GM10266 (cell line): ENCODE measurements around the gene NEURL3.

Experiments
- DNase-seq: peaks from one replicate; pipeline ENCODE4 v3.0.0; 2012; ENCODE audit errors: extremely low spot score
- TF ChIP-seq, protein P1 (sequence below): IDR thresholded peaks from 2 replicates; pipeline ENCODE4 v1.5.1; 2012; ENCODE audit warnings: mild to moderate bottlenecking, low read depth; ENCODE audit not compliant: control insufficient read depth, insufficient read depth; ENCODE audit errors: missing control alignments

The NEURL3 gene

DNA sequence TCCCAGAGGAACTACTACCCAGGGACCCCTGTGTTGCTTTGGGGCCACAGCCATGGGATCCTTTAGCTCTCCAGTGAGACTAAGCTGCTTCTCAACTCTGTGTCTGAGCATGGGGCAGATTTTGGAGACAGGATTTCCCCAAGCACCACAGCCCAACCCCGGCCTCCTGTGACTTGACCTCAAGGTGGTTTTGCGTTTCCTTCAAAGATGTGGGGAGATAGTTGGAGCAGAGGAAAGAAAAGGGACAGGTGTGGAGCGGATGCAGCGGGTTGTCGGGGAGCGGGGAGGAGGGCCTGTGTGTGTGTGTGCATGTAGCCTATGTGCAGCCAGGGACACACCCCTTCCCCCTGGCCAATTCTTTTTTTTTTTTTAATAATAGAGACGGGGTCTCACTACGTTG, 41.6 kb upstream of the NEURL3 start:
- no peak for DNase-seq
- TF ChIP-seq, protein P1, sequence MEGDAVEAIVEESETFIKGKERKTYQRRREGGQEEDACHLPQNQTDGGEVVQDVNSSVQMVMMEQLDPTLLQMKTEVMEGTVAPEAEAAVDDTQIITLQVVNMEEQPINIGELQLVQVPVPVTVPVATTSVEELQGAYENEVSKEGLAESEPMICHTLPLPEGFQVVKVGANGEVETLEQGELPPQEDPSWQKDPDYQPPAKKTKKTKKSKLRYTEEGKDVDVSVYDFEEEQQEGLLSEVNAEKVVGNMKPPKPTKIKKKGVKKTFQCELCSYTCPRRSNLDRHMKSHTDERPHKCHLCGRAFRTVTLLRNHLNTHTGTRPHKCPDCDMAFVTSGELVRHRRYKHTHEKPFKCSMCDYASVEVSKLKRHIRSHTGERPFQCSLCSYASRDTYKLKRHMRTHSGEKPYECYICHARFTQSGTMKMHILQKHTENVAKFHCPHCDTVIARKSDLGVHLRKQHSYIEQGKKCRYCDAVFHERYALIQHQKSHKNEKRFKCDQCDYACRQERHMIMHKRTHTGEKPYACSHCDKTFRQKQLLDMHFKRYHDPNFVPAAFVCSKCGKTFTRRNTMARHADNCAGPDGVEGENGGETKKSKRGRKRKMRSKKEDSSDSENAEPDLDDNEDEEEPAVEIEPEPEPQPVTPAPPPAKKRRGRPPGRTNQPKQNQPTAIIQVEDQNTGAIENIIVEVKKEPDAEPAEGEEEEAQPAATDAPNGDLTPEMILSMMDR: no peak

DNA sequence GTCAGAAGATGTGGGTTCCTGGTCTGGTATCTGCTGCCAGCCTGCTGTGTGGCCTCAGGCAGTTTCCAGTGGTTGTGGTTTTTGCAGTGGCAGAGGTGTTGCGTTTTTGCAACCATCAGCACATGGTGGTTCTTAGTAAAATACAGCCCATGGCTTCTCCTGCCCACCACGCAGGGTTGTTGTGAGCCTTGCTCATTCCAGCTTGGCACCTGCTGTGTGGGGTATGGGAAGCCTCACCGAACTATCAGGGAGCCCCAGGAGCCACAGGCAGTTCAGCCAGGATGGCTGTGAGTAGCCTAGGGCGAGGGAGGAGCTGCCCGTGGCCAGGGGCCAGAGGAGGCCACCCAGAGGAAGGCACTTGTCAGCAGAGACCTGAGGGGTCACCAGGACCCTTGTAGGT, 41.2 kb upstream of the NEURL3 start:
- TF ChIP-seq, protein P1: no peak

DNA sequence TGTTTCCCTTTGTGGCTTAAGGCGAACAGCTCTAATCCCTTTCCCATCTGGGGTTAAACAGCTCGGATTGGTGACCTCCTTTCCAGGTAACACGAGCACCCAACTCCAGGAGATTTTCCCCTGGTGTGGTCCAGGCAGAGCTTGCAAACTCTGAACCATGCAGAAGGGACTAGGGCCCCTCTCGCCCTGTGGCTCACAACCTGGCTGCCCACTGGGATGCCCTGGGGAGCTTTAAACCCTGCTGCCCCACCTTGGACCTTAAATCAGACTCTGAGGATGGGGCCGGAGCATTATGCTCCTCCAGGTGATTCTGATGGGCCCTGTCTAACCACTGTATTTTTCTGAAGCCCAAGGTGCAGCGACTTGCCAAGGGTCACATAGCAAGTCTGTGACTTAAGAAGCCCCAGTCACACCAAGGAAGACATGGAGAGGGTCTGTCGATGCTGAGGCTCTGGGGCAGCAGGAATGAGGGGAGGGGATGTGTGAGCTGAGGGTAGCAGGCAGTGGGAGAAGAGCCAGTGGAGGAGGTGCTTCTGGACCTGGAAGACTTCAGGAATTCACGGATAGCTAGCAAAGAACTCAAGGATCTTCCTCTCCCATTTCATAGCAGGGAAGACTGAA, 37.3 kb upstream of the NEURL3 start:
- TF ChIP-seq, protein P1: no peak
- DNase-seq: no peak

More for the DNA sequence above, 41.2 kb upstream of the NEURL3 start:
- DNase-seq: no peak

DNA sequence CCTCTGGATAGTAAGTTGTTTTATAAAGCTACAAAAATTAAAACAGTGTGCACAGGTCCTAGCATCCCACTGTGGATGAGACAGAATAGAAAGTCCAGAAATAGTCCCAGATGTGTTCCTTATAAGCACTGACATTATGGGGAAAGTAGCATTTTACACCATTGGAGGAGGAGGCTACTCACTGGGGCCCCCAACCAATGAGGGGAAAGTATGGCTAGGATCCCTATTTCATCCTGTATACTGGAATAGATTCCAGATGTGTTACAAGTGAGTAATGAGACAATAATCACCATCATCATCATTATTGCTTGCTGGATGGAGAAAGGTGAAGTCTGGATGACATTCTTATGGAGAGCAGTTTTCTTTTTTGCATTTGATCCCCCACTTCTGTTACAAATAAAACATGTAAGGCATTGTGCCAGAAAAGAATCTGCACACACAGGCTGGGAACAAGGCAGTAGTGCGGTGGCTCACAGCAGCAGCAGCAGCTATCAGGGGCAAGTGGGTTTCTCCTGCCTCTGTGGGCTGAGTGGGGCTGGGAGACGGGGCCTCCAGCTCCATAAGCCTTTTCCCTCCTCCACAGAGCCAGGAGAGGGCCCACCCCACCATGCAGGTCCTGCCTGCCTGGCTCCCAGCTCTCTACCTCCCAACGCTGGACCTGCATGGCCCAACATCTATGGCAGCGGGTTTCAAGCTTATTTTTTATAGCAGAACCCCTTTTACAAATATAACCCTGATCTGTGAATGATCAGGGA, 36.4 kb upstream of the NEURL3 start:
- DNase-seq: no peak
- TF ChIP-seq, protein P1: no peak

DNA sequence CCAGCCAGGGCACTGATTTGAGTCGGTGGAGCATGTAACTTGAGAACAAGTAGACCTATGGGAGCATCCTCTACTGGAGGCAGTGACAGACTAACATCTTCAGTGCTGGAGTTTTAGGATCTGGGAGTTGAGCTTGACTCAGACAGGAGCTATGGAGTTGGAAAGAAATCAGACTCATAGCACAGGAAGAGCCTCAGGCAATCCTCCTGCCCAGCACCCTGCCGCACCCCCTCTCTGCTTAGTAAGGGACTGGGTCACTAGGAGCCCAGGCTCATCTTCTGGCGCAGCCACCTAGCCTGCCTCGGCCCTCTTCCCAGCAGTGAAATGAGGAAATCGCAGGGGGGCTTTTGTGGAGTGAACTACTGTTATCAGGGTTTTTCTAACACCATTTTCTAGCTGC, 35.0 kb upstream of the NEURL3 start:
- TF ChIP-seq, protein P1: no peak
- DNase-seq: no peak

DNA sequence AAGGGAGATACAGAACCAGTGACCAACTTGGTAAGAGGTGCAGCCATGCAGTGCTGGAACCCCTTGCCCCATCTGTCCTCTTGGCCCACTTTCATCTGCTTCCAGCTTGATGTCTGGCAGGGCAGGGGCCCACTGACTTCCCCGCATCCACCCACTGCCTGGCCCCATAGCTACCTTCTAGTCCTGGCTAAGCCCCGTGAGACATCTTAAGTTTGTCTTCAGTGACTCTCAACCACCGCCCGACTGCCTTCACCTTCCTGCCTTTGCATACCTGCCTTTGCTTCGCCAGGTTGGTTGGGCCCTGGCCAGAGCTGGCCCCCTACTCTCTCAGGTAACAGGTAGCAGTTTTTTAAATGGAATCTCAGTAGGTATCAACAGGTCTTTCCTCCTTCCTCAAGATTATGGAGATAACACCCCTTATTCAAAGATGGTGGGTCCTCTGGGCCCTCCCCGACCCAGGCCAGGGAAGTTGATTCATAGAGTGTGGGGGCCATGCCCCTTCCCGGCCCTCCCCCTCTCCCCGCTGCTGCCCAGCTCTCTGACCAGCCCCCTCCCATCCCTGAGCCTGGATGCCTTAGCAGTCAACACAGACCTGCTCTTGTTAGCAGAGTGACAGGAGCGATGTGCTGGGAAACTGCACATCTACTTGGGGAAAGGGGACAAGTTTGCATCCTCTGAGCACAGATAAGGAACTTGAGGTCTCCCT, 34.2 kb upstream of the NEURL3 start:
- TF ChIP-seq, protein P1: no peak
- DNase-seq: no peak

DNA sequence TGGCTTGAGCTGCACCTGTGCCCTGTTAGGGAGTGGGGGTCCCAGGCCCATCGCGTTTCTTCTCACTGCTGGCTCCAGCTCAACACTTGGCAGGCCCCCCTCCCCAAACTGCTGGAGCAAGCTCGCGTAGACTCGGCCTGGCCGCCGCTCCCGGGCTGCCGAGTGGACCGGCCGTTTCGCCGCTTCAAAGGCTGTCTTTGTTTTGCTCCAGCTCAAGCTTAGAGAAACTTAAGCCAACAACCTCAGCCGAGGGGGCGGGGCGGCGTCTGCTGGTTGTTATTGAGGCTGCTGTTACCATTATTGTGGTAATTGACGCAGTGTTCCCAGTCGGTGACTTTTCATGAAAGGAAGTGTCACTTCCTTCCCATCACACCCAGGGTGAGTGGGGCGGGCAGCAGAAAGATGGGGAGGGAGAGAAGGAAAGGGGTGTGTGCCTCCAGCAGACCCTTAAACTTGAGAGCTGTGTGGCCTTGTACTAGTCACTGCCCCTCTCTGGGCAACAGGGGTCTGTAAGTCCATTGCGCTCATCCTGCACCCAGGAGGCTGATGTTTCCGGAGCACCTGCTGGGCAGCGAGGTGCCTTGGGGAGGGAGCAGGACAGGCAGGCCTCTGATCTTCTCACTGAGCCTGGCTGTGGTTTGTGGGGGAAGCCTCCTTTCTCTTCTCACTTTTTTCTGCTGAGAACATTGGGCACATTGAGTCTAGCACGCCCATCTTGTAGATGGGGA, 33.5 kb upstream of the NEURL3 start:
- TF ChIP-seq, protein P1: no peak
- DNase-seq: peak; percentile 61
